Keratinocyte (primary cell): ENCODE data around the gene TNIK. TPM values are rescaled to one million over a fixed set of nuclear protein-coding genes. Genes with fewer than 3 reads are reported as not detected.

Experiments
- DNase-seq: peaks from one replicate; pipeline ENCODE4 v3.0.0-alpha.2; 2011; ENCODE audit warnings: low read depth, missing footprints, low spot score
- FAIRE-seq: peaks from 2 replicates; lab custom pipeline; 2011; peaks lifted over from hg19 to GRCh38; lab: Jason Lieb, UNC
- H2AFZ ChIP-seq: 2 replicates; pipeline ENCODE4 v1.6.0; 2012; ENCODE audit warnings: low read length, control low read depth, inconsistent platforms; ENCODE audit not compliant: control insufficient read depth
- H3K27ac ChIP-seq: 2 replicates; pipeline ENCODE4 v1.5.1; 2011; ENCODE audit warnings: low read length; ENCODE audit not compliant: control insufficient read depth, insufficient read depth
- H3K27me3 ChIP-seq: 3 replicates; pipeline ENCODE4 v1.6.0; 2011; ENCODE audit warnings: low read length; ENCODE audit not compliant: control insufficient read depth, insufficient read depth; ENCODE audit errors: extremely low read depth
- H3K36me3 ChIP-seq, 2 experiments: 2 replicates in 1 of 2; 3 replicates in 1 of 2; pipeline ENCODE4 v1.5.1; 2011; ENCODE audit warnings: low read length in 2 of 2, mild to moderate bottlenecking in 1 of 2; ENCODE audit not compliant: control insufficient read depth in 2 of 2, insufficient read depth in 2 of 2; ENCODE audit errors: extremely low read depth in 1 of 2
- H3K4me1 ChIP-seq: 3 replicates; pipeline ENCODE4 v1.5.1; 2011; ENCODE audit warnings: low read length; ENCODE audit not compliant: control insufficient read depth, insufficient read depth; ENCODE audit errors: extremely low read depth
- H3K4me2 ChIP-seq: 3 replicates; pipeline ENCODE4 v1.6.0; 2011; ENCODE audit warnings: low read depth, low read length; ENCODE audit not compliant: control insufficient read depth, insufficient read depth; ENCODE audit errors: extremely low read depth
- H3K4me3 ChIP-seq, 3 experiments: fragments of 200-600 bp in 1 of 3; sonication (generic) in 1 of 3; 2 replicates in 2 of 3; 3 replicates in 1 of 3; pipeline ENCODE4 v1.5.1; 2011 to 2016; ENCODE audit warnings: low read length in 3 of 3, mild to moderate bottlenecking in 3 of 3, control low read depth in 2 of 3, inconsistent platforms in 1 of 3, low read depth in 1 of 3, mixed read lengths in 1 of 3, mixed run types in 1 of 3, moderate library complexity in 1 of 3; ENCODE audit not compliant: control insufficient read depth in 2 of 3, insufficient read depth in 2 of 3; ENCODE audit errors: extremely low read depth in 1 of 3
- H3K79me2 ChIP-seq: 2 replicates; pipeline ENCODE4 v1.6.0; 2012; ENCODE audit warnings: low read length; ENCODE audit not compliant: control insufficient read depth, insufficient read depth
- H3K9ac ChIP-seq: 3 replicates; pipeline ENCODE4 v1.6.0; 2011; ENCODE audit warnings: low read length; ENCODE audit not compliant: control insufficient read depth, insufficient read depth; ENCODE audit errors: extremely low read depth
- H3K9me1 ChIP-seq: 3 replicates; pipeline ENCODE4 v1.6.0; 2011; ENCODE audit warnings: low read length; ENCODE audit not compliant: control insufficient read depth, insufficient read depth; ENCODE audit errors: extremely low read depth
- H3K9me3 ChIP-seq: 2 replicates; pipeline ENCODE4 v1.5.1; 2012; ENCODE audit warnings: low read depth, low read length; ENCODE audit not compliant: control insufficient read depth
- H4K20me1 ChIP-seq: 3 replicates; pipeline ENCODE4 v1.6.0; 2011; ENCODE audit warnings: low read length; ENCODE audit not compliant: control insufficient read depth, insufficient read depth; ENCODE audit errors: extremely low read depth
- EZH2 ChIP-seq: IDR thresholded peaks from one replicate; pipeline ENCODE4 v1.6.1; 2012; ENCODE audit warnings: inconsistent platforms, mild to moderate bottlenecking, low read length, moderate library complexity
- dilution Hi-C: fragments of 300-500 bp; cut with MboI; formaldehyde crosslinking; loops from one replicate; pipeline ENCODE4 v1.7.0; 2020; ENCODE audit warnings: low sequenced_read_pairs; ENCODE audit not compliant: extremely low pct_ligation_motif_present
- polyA plus RNA-seq, 5 experiments: library from polyadenylated mRNA; depleted of rRNA in 3 of 5; stranded (reverse) in 3 of 5; stranded (forward) in 1 of 5; unstranded in 1 of 5; fragments of >200 nt; gene quantifications; 1 replicate in 1 of 5; 2 replicates in 3 of 5; 3 replicates in 1 of 5; pipeline versions ENCODE4 v1.2.1 to v1.2.3, GENCODE V29; 2011 to 2012; ENCODE audit warnings: missing spikeins in 2 of 5, low read depth in 1 of 5, low replicate concordance in 1 of 5
- TF ChIP-seq, protein P1 (sequence below), 3 experiments: IDR thresholded peaks in 1 of 3; conservative IDR thresholded peaks in 1 of 3; optimal IDR thresholded peaks in 1 of 3; 2 replicates in 2 of 3; 3 replicates in 1 of 3; pipeline versions ENCODE3 to v1.5.1; 2011; ENCODE audit warnings: low read length in 3 of 3, mild to moderate bottlenecking in 3 of 3, moderate library complexity in 2 of 3, control low read depth in 1 of 3, inconsistent platforms in 1 of 3; ENCODE audit not compliant: insufficient read depth in 2 of 3; ENCODE audit errors: extremely low read depth in 1 of 3

TNIK gene
- polyA plus RNA-seq, 1 donor (not counting 4 experiments of a cell fraction or from before 2014, with no cell fraction given): 4.4 TPM

DNA sequence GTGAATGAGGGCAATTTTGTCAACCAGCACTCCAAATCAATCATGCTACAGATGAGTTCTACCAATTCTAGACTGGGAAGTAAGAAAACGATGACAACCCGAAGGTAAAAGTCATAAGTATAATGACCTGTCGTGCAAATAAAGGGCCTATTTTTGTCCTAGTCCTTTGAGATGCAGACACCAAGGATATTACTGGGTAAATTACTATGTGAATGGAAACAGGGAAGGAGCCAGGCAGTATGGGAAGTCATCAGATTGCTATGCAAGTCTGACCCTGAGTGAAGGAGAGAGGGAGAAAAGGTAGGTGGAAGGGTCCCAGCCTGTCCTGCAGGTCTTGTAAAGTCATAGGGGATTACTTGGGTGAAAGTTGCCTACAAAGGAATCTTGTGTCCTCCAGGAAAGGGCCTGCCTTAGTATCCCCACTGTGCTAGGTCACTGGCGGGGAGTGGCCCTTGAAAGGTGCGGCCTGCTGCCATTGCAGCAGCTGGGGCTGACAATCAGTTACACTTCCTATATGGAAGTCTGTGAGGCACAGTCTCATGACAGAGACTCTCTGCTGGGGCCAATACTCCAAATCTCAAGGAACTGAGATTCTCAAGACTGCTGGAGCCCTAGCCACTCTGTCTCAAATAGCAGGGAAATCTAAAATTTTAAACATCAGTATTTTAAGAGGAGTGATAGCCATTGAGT, 283.8 kb downstream of the TNIK start:
- no peak overlapping the region for H3K9ac ChIP-seq
- no peaks in the 10 kb centered on the region for H3K79me2 ChIP-seq
- no peaks in the 10 kb centered on the region for H3K9me1 ChIP-seq
- no peaks in the 10 kb centered on the region for H3K9me3 ChIP-seq
- DNase-seq: no peak
- no peak overlapping the region for H3K4me2 ChIP-seq
- H3K4me3 ChIP-seq: no peak overlapping the region
- no peaks in the 10 kb centered on the region for H3K27me3 ChIP-seq
- FAIRE-seq: no peak
- H4K20me1 ChIP-seq: no peaks in the 10 kb centered on the region
- dilution Hi-C loops: no loop called here
- peaks cover 0 to 5% of the 10 kb centered on the region in 2 experiments for H3K36me3 ChIP-seq
- TF ChIP-seq, protein P1, sequence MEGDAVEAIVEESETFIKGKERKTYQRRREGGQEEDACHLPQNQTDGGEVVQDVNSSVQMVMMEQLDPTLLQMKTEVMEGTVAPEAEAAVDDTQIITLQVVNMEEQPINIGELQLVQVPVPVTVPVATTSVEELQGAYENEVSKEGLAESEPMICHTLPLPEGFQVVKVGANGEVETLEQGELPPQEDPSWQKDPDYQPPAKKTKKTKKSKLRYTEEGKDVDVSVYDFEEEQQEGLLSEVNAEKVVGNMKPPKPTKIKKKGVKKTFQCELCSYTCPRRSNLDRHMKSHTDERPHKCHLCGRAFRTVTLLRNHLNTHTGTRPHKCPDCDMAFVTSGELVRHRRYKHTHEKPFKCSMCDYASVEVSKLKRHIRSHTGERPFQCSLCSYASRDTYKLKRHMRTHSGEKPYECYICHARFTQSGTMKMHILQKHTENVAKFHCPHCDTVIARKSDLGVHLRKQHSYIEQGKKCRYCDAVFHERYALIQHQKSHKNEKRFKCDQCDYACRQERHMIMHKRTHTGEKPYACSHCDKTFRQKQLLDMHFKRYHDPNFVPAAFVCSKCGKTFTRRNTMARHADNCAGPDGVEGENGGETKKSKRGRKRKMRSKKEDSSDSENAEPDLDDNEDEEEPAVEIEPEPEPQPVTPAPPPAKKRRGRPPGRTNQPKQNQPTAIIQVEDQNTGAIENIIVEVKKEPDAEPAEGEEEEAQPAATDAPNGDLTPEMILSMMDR (optimal IDR thresholded peaks at IDR 0.05 in 1 of 3, IDR thresholded peaks at IDR 0.05 in 1 of 3, conservative IDR thresholded peaks at IDR 0.05 in 1 of 3; ENCODE audit: extremely low read depth in 1 of 3, insufficient read depth in 2 of 3, low read length in 3 of 3): no peak
- no peak for TF ChIP-seq EZH2
- H2AFZ ChIP-seq: no peak overlapping the region
- H3K27ac ChIP-seq: no peak overlapping the region
- H3K4me1 ChIP-seq: no peaks in the 10 kb centered on the region

DNA sequence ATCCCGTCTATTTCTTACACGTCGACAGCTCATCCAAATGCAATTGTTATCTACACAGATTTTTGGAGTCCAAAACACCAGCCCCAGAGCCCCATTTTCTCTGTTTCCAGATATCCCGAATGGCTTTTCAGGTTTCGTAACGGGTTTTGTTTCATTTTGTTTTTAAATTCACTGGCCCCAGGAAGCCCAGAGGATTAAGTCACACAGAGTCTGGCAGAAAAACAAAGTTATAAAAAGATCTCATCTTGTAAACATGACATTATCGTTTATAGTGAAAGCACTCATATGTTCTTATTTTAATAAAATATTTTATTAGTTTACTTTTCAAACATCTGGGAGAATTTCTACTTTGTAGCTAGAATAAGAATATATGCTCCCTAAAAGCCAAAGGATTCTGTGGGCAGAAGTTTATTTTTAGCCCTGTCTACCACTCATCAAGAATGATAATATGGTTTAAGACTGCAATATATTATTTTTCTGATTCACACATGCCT, 284.4 kb downstream of the TNIK start:
- no peak for FAIRE-seq
- H3K9me1 ChIP-seq: no peaks in the 10 kb centered on the region
- no peaks in the 10 kb centered on the region for H3K9me3 ChIP-seq
- no peak overlapping the region for H3K27ac ChIP-seq
- no peak overlapping the region for H3K4me3 ChIP-seq
- H3K36me3 ChIP-seq: peaks cover 0 to 5% of the 10 kb centered on the region in 2 experiments
- no peak overlapping the region for H3K4me2 ChIP-seq
- no peaks in the 10 kb centered on the region for H3K27me3 ChIP-seq
- H2AFZ ChIP-seq: no peak overlapping the region
- H3K79me2 ChIP-seq: no peaks in the 10 kb centered on the region
- no peaks in the 10 kb centered on the region for H3K4me1 ChIP-seq
- no peak overlapping the region for H3K9ac ChIP-seq
- no peaks in the 10 kb centered on the region for H4K20me1 ChIP-seq
- DNase-seq: no peak
- dilution Hi-C loops: no loop called here
- no peak for TF ChIP-seq EZH2
- TF ChIP-seq, protein P1 (optimal IDR thresholded peaks at IDR 0.05 in 1 of 3, IDR thresholded peaks at IDR 0.05 in 1 of 3, conservative IDR thresholded peaks at IDR 0.05 in 1 of 3; ENCODE audit: extremely low read depth in 1 of 3, insufficient read depth in 2 of 3, low read length in 3 of 3): no peak
